Ectodermal cell (in vitro differentiated cells): ENCODE measurements around the gene AKAP11.

Experiments used
- H3K27ac ChIP-seq: 2 replicates; pipeline ENCODE4 v1.7.0; 2013; ENCODE audit warnings: mild to moderate bottlenecking, low read depth, low read length; ENCODE audit not compliant: insufficient read depth, poor library complexity, severe bottlenecking
- H3K27me3 ChIP-seq: 2 replicates; pipeline ENCODE4 v1.7.0; 2013; ENCODE audit warnings: mild to moderate bottlenecking, low read length; ENCODE audit not compliant: insufficient read depth, control insufficient read depth, poor library complexity, severe bottlenecking
- H3K36me3 ChIP-seq: one replicate; pipeline ENCODE4 v1.7.0; 2013; ENCODE audit warnings: low read length; ENCODE audit not compliant: control insufficient read depth, insufficient read depth
- H3K4me1 ChIP-seq: one replicate; pipeline ENCODE4 v1.7.0; 2013; ENCODE audit warnings: low read length; ENCODE audit not compliant: control insufficient read depth, insufficient read depth
- H3K4me3 ChIP-seq: 2 replicates; pipeline ENCODE4 v1.7.0; 2013; ENCODE audit warnings: low read depth, low read length, control low read depth; ENCODE audit not compliant: insufficient read depth
- H3K9me3 ChIP-seq: 2 replicates; pipeline ENCODE4 v1.7.0; 2013; ENCODE audit warnings: mild to moderate bottlenecking, low read length, moderate library complexity; ENCODE audit not compliant: control insufficient read depth
- WGBS, 2 experiments: methylation state at CpG; one replicate each; pipeline ENCODE4 v1.1.7; 2013; ENCODE audit warnings: missing lambda C conversion rate in 2 of 2; 5-methylcytosine and 5-hydroxymethylcytosine counted together

The AKAP11 gene

DNA sequence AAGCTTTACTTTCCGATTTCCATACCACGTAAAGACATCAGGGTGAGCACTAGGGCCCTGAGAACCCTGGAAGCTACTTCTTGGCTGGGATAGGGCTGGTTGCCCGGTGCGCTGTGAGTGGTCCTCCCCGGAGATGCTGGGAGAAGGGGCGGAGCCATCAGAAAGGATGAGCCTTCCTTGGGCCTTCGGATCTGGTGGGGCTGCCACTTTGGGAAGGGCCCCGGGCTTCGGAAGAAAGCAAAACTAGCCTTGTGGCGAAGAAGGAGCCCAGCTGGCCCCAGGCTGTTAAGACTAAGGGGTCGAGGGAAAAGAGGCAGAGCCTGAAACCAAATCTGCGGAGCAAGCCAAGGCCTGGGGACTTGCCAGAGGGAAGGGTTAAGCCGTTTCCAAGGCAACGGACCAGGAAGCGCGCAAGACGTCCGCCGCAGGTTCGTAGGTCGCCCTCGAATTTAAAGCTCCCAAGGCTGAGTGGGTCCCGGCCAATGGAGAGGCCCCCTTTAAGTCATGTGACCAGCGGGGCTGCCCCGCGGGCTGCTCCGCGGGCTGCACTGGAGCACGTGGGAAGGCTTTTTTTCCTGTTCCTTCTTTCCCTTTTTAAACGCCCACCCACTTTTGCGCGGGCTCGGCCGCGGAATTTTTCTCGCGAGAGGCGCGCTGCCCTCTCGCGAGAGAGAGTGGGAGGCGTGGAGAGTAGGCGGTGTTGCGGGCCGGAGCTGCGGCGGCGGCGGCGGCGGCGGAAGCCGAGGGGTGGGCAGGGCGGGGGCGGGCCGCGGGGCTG is 426 bp upstream of the AKAP11 start:
- peaks cover 11% of the 10 kb centered on the region for H3K4me1 ChIP-seq
- peak overlapping the region; percentile 75 for H3K4me3 ChIP-seq
- no peaks in the 10 kb centered on the region for H3K9me3 ChIP-seq
- no peaks in the 10 kb centered on the region for H3K27me3 ChIP-seq
- H3K27ac ChIP-seq = peak overlapping the region; percentile 87
- H3K36me3 ChIP-seq = no peaks in the 10 kb centered on the region
- 1 to 2% methylated on average over 33 to 54 of the region's 57 CpGs for WGBS, 2 experiments

DNA sequence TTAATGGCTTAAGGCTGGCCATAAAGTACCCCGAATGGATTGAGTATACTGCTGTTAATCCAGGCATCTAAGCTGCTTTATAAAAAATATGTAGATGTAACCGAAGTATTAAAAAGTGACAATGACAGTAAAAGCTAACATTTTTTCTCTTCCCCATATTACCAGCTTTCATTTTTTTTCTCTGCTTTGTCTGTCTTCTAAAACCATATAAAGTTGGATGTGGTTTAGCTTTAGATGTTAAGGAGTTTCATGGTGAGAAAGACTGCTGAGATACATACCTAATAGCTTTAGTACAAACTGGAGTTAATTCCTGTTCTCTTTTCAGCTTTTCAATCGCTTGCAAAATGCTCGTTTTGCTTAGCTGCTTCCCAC is 838 bp downstream of the AKAP11 start:
- Histone ChIP-seq H3K27ac (peak overlapping the region; percentile 70), H3K27me3 (no peaks in the 10 kb centered on the region), H3K9me3 (no peaks in the 10 kb centered on the region), H3K36me3 (no peaks in the 10 kb centered on the region), H3K4me3 (peak overlapping the region; percentile 75), H3K4me1 (peaks cover 11% of the 10 kb centered on the region)
- 18 to 36% methylated on average over 3 to 4 of the region's 4 CpGs for WGBS, 2 experiments

DNA sequence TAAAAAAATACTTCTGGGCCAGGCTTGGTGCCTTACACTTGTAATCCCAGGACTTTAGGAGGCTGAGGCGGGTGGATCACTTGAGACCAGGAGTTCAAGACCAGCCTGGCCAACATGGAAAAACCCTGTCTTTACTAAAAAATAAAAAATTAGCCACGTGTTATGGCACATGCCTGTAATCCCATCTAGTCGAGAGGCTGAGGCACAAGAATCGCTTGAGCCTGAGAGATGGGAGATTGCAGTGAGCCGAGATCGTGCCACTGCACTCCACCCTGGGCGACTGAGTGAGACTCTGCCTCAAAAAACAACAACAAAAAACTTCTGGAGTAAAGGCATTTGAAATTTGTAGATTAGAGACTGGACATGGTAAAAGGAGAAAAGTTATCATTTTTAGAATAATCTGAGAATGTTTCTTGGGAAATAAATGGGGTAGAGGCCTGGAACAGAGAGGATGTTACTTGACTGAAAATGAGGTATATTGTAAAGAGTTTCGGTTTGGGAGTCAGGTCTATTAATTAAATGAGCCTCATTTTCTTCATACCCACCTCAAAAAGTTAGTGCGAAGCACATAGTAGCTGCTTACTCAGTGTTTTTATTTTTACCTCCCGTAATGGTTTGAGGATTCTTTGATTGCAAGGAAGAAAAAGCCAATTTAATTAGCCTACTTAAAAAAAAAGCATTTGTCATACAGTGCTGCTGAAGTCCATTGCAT is 2.6 kb downstream of the AKAP11 start:
- Histone ChIP-seq H3K27me3 (no peaks in the 10 kb centered on the region), H3K36me3 (no peaks in the 10 kb centered on the region), H3K27ac (no peak overlapping the region), H3K9me3 (no peaks in the 10 kb centered on the region), H3K4me3 (no peak overlapping the region), H3K4me1 (peaks cover 11% of the 10 kb centered on the region)
- 90 to 94% methylated on average over 9 to 10 of the region's 10 CpGs for WGBS, 2 experiments

DNA sequence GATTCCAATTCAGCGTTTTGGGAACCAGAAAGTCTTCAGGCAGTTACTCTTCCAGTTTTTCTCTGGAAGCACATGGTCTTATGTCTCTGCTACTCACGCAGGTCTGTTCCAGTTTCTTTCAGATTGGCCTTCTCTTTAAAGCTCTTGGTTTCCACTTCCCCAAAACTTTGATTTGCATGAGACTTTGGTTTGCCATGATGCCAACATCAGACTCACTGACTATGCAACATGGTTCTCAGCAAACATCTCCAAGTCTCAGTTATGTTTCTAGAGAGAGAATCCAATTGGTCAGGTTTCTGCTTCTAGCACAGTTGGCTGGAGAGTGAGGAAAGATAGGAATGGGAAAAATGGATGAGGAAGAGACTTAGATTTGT is 3.1 kb downstream of the AKAP11 start:
- Histone ChIP-seq H3K4me3 (no peak overlapping the region), H3K9me3 (no peaks in the 10 kb centered on the region), H3K4me1 (peaks cover 11% of the 10 kb centered on the region), H3K27ac (no peak overlapping the region), H3K27me3 (no peaks in the 10 kb centered on the region), H3K36me3 (no peaks in the 10 kb centered on the region)
- WGBS, 2 experiments = 88 to 93% methylated on average over 2 of the region's 2 CpGs

DNA sequence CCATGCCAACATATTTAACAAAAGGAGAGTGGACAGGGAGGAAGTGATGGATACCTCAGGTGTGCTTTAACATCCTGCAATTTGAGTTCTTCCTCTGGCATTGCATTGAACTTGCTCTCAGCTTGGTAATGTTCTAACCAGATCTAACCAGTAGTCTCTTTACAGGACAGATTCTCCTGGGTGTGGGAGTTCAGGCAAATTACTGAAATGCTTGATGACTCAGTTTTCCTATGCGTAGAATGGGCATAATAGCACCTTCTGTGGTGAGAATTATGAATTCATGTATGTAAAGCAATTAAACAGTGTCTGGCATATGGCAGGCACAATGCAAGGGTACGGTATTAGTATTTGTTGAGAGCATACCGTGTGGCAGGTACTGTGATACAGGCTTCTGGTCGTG is 3.6 kb downstream of the AKAP11 start:
- Histone ChIP-seq H3K36me3 (no peaks in the 10 kb centered on the region), H3K27ac (no peak overlapping the region), H3K4me1 (peaks cover 11% of the 10 kb centered on the region), H3K9me3 (no peaks in the 10 kb centered on the region), H3K4me3 (no peak overlapping the region), H3K27me3 (no peaks in the 10 kb centered on the region)
- 94 to 96% methylated on average over 4 of the region's 4 CpGs for WGBS, 2 experiments

DNA sequence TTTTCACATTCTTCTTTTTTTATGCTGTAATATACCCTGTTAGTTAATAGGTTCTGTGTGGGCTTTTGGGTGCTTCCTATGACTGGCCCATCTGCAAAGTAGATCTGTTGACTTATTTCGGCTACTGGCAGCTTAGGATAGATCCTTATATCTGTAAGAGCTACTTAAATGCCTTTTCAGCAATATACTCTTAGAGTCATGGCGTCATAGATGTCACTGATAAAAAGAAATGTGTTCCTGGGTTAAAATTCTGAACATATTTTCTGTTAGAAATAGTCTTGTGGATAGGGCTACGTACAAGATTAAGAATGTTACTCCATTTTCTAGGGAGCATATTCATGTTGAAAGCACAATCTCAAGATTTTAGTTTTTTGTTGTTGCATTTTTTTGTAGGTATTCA is 4.7 kb downstream of the AKAP11 start:
- Histone ChIP-seq H3K36me3 (no peaks in the 10 kb centered on the region), H3K4me3 (no peak overlapping the region), H3K27me3 (no peaks in the 10 kb centered on the region), H3K27ac (no peak overlapping the region), H3K4me1 (peaks cover 11% of the 10 kb centered on the region), H3K9me3 (no peaks in the 10 kb centered on the region)
- 90 to 97% methylated on average over 3 of the region's 3 CpGs for WGBS, 2 experiments

DNA sequence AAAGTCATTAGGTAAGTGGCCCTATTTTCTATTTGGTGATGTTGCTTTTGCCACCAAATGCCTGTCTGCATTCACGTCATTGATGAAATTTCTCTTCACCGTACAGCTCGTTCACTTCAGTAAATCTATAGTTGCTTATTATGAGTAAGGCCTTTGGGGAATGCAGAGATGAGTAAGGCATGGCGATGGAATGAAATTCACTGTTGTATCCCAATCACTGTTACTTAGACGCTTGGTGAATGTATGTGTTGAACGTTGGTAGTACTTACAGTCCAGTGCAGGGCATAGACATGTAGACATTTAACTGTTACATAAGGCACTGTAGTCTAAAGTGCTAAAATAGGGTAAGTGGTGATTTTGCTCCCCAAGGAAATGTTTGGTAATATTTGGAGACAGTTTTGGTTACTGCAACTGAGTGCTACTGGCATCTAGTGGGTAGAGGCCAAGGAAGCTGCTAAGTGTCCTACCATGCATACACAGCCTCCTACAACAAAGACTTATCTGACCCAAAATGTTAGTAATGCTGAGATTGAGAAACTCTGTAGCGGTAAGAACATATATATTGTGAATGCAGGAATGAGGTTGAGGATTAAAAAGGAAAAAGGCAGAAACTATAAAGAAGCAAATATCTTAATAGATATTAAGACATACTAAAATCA is 5.8 kb downstream of the AKAP11 start:
- Histone ChIP-seq H3K4me1 (peaks cover 9% of the 10 kb centered on the region), H3K36me3 (no peaks in the 10 kb centered on the region), H3K27ac (no peak overlapping the region), H3K9me3 (no peaks in the 10 kb centered on the region), H3K4me3 (no peak overlapping the region), H3K27me3 (no peaks in the 10 kb centered on the region)
- 95 to 96% methylated on average over 6 of the region's 7 CpGs for WGBS, 2 experiments

DNA sequence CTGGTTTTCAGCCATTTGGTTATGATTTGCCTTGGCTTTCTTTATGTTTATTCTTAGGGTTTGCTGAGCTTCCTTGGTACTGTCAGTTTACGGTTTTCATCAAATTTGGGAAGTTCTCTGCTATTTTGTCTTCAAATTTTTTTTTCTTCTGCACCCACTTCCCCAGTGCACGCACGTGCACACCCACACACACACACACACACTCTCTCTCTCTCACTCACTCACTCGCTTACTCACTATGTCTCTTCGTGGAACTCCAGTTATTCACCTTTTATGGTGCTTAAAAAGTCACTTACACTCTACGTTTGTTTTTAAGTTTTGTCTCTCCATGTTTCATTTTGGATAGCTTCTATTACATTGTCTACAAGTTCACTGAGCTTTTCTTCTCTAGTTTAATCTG is 7.1 kb downstream of the AKAP11 start:
- 93 to 94% methylated on average over 6 of the region's 6 CpGs for WGBS, 2 experiments
- Histone ChIP-seq H3K27me3 (no peaks in the 10 kb centered on the region), H3K36me3 (no peaks in the 10 kb centered on the region), H3K4me1 (peaks cover 5% of the 10 kb centered on the region), H3K27ac (no peak overlapping the region), H3K9me3 (no peaks in the 10 kb centered on the region), H3K4me3 (no peak overlapping the region)

DNA sequence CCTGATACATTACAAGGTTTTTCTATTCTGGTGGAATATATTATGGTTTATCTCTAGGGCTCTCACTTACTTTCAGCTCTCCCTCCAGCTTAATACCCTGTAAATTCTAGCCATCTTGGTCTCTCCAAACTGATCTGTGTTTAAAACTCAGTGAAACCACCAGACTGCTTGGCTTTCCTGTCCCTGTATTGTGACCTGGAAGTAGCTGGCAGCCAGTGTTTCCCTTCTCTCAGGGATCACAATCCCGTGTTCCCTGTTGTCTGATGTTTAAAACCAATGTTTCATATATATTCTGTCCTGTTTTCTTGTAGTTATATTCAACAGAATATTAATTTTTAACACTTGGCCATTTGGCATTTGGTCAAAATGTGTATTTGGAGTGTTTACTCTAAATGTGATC is 8.0 kb downstream of the AKAP11 start:
- H3K36me3 ChIP-seq = no peaks in the 10 kb centered on the region
- H3K27me3 ChIP-seq = no peaks in the 10 kb centered on the region
- H3K9me3 ChIP-seq = no peaks in the 10 kb centered on the region
- H3K27ac ChIP-seq = no peak overlapping the region
- WGBS, 2 experiments = no CpG with 5 or more reads among the region's 1 CpG
- peaks cover 5% of the 10 kb centered on the region for H3K4me1 ChIP-seq
- H3K4me3 ChIP-seq = no peak overlapping the region

DNA sequence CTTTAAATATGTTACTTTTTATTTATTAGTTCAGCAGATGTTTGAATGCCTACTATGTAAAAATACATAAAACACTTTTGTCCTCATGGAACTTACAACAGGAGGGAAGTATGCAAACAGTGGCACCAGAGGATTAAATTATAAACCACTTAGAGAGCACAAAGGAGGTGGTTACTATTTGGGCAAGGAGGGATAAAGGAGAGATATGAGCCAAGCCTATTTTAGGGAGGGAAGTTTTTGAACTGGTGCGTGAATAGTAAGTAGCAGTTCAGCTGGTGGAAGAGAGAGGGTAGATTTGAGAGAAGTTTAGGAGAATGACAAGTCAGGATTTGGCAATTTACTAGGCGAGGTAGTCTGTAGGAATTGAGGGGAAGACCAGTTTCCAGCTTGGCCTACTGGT is 8.6 kb downstream of the AKAP11 start:
- Histone ChIP-seq H3K27me3 (no peaks in the 10 kb centered on the region), H3K4me3 (no peak overlapping the region), H3K36me3 (no peaks in the 10 kb centered on the region), H3K9me3 (no peaks in the 10 kb centered on the region), H3K27ac (no peak overlapping the region), H3K4me1 (peaks cover 5% of the 10 kb centered on the region)
- 89 to 97% methylated on average over 2 of the region's 2 CpGs for WGBS, 2 experiments
